Measurements from ENCODE around the gene CRYBB2. TPM values are rescaled to one million over a fixed set of nuclear protein-coding genes. Genes with fewer than 3 reads are reported as not detected.
"Not testable (repeated sequence)": the region's sequence is repeated elsewhere in the genome, so short reads cannot be mapped to it uniquely, and the experiment has no call there.

CRYBB2 gene
- total RNA-seq, 1 experiment from 2014 or later, result not detected

GRCh38 chr22:25270061-25270460 lies 50.6 kb downstream of the CRYBB2 start:
- not testable (repeated sequence) for DNase-seq; H3K27ac ChIP-seq (ENCODE audit: low read length); H2AFZ ChIP-seq (ENCODE audit: low read length); H3K79me2 ChIP-seq (ENCODE audit: low read length); H3K9me2 ChIP-seq (replicated peaks; ENCODE audit: insufficient read depth, low read length); H3K9ac ChIP-seq (ENCODE audit: low read length); H3K4me3 ChIP-seq (ENCODE audit: low read length); H3K36me3 ChIP-seq (ENCODE audit: insufficient read depth, low read length); H3K4me1 ChIP-seq (ENCODE audit: low read length); H3K4me2 ChIP-seq (ENCODE audit: low read depth, low read length, poor library complexity, severe bottlenecking); H3K27me3 ChIP-seq (ENCODE audit: low read length); H3K9me3 ChIP-seq (ENCODE audit: low read length); H4K20me1 ChIP-seq (ENCODE audit: insufficient read depth, low read depth, low read length)

GRCh38 chr22:25273231-25273630 lies 53.8 kb downstream of the CRYBB2 start:
- H3K4me1 ChIP-seq (ENCODE audit: low read length); DNase-seq; H3K9me2 ChIP-seq (replicated peaks; ENCODE audit: insufficient read depth, low read length); H3K27me3 ChIP-seq (ENCODE audit: low read length); H3K4me3 ChIP-seq (ENCODE audit: low read length); H3K27ac ChIP-seq (ENCODE audit: low read length); H2AFZ ChIP-seq (ENCODE audit: low read length); H3K79me2 ChIP-seq (ENCODE audit: low read length); H3K9ac ChIP-seq (ENCODE audit: low read length); H3K36me3 ChIP-seq (ENCODE audit: insufficient read depth, low read length); H3K9me3 ChIP-seq (ENCODE audit: low read length); H4K20me1 ChIP-seq (ENCODE audit: insufficient read depth, low read depth, low read length); H3K4me2 ChIP-seq (ENCODE audit: low read depth, low read length, poor library complexity, severe bottlenecking): not testable (repeated sequence)

- not testable (repeated sequence) for DNase-seq; H3K36me3 ChIP-seq (ENCODE audit: insufficient read depth, low read length); H3K9me2 ChIP-seq (replicated peaks; ENCODE audit: insufficient read depth, low read length)
These were observed 54.5 kb downstream of the CRYBB2 start for GRCh38 chr22:25273928-25274327.

GRCh38 chr22:25280118-25280517 lies 60.7 kb downstream of the CRYBB2 start:
- not testable (repeated sequence) for H3K4me3 ChIP-seq (ENCODE audit: low read length); H2AFZ ChIP-seq (ENCODE audit: low read length); H4K20me1 ChIP-seq (ENCODE audit: insufficient read depth, low read depth, low read length); H3K9ac ChIP-seq (ENCODE audit: low read length); H3K79me2 ChIP-seq (ENCODE audit: low read length); H3K27me3 ChIP-seq (ENCODE audit: low read length); H3K36me3 ChIP-seq (ENCODE audit: insufficient read depth, low read length); DNase-seq; H3K9me2 ChIP-seq (replicated peaks; ENCODE audit: insufficient read depth, low read length); H3K27ac ChIP-seq (ENCODE audit: low read length); H3K9me3 ChIP-seq (ENCODE audit: low read length); H3K4me2 ChIP-seq (ENCODE audit: low read depth, low read length, poor library complexity, severe bottlenecking); H3K4me1 ChIP-seq (ENCODE audit: low read length)

More at GRCh38 chr22:25273928-25274327, 54.5 kb downstream of the CRYBB2 start:
- H3K9ac ChIP-seq (ENCODE audit: low read length); H3K27me3 ChIP-seq (ENCODE audit: low read length); H3K4me2 ChIP-seq (ENCODE audit: low read depth, low read length, poor library complexity, severe bottlenecking); H3K4me3 ChIP-seq (ENCODE audit: low read length); H3K4me1 ChIP-seq (ENCODE audit: low read length); H3K79me2 ChIP-seq (ENCODE audit: low read length); H4K20me1 ChIP-seq (ENCODE audit: insufficient read depth, low read depth, low read length); H2AFZ ChIP-seq (ENCODE audit: low read length); H3K27ac ChIP-seq (ENCODE audit: low read length); H3K9me3 ChIP-seq (ENCODE audit: low read length): not testable (repeated sequence)

Small RNAs within 50 kb of the gene (small RNA-seq; reads per million reads assigned to genes)
- not detected for gene Z99916.2

Other genes starting within 250 kb of the CRYBB2 start
- gene CRYBB3, start 19.8 kb upstream of the CRYBB2 start, total RNA-seq (2014; rRNA removed; shearing (Covaris generic); ENCODE audit: low replicate concordance), result not detected in 2 replicates

All from Karpas-422 (cell line).